NT2/D1 (cell line): ENCODE data around the gene ENTPD7.

Source experiments
- YY1 ChIP-seq: IDR thresholded peaks from 2 replicates; pipeline ENCODE4 v1.6.1; 2011; ENCODE audit not compliant: insufficient read length, insufficient read depth
- ZNF274 ChIP-seq: IDR thresholded peaks from 2 replicates; pipeline ENCODE4 v1.6.1; 2011; ENCODE audit warnings: mild to moderate bottlenecking, low read depth, low read length

DNA sequence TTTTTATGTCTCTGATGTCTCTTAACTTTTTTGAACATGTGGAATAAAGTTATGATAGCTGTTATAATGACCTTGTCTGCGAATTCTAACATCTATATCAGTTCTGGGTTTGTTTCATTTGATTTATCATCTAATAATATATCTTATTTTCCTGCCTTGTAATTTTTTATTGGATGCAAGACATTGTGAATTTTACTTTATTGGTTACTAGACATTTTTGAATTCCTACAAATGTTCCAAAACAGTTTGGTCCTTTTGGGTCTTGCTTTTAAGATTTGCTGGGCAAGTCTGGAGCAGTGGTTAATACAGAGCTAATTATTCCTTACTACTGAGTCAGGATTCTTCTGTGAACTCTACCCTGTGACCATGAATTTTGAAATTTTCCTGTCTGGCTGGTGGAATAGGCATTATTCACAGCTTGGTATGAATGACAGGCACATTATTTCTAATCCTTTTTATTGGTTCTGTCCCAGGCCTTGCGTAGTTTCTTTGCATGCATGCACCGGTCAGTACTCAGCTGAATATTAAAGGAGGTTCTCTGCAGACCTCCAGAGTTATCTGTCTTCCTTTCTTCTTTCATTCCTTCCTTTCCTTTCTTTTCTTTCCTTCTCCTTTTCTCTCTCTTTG, 81.7 kb downstream of the ENTPD7 start:
- TF ChIP-seq YY1, result no peak
- no peak for TF ChIP-seq ZNF274
